Measurements from ENCODE around the gene IGSF11.

IGSF11 gene

GRCh38 chr3:118951089-118951488 lies 83.6 kb downstream of the IGSF11 start:
- H3K36me3 ChIP-seq (ENCODE audit: control insufficient read depth, insufficient read depth, low read length): no peaks in the 10 kb centered on the region
- H3K9me3 ChIP-seq (ENCODE audit: control insufficient read depth, low read length): no peaks in the 10 kb centered on the region
- no peak overlapping the region for H3K4me3 ChIP-seq (ENCODE audit: insufficient read depth, low read depth, low read length)
- H3K27me3 ChIP-seq (ENCODE audit: control insufficient read depth, insufficient read depth, low read length, poor library complexity, severe bottlenecking): no peaks in the 10 kb centered on the region
- no peak overlapping the region for H3K27ac ChIP-seq (ENCODE audit: insufficient read depth, low read depth, low read length, poor library complexity, severe bottlenecking)
- H3K4me1 ChIP-seq (ENCODE audit: control insufficient read depth, insufficient read depth, low read length): no peaks in the 10 kb centered on the region

GRCh38 chr3:118949113-118949760 lies 85.4 kb downstream of the IGSF11 start:
- no peaks in the 10 kb centered on the region for H3K9me3 ChIP-seq (ENCODE audit: control insufficient read depth, low read length)
- H3K36me3 ChIP-seq (ENCODE audit: control insufficient read depth, insufficient read depth, low read length): no peaks in the 10 kb centered on the region
- no peak overlapping the region for H3K27ac ChIP-seq (ENCODE audit: insufficient read depth, low read depth, low read length, poor library complexity, severe bottlenecking)
- H3K4me3 ChIP-seq (ENCODE audit: insufficient read depth, low read depth, low read length): no peak overlapping the region
- 79 to 93% methylated on average over 1 of the region's 1 CpG for WGBS, 2 experiments
- H3K4me1 ChIP-seq (ENCODE audit: control insufficient read depth, insufficient read depth, low read length): no peaks in the 10 kb centered on the region
- no peaks in the 10 kb centered on the region for H3K27me3 ChIP-seq (ENCODE audit: control insufficient read depth, insufficient read depth, low read length, poor library complexity, severe bottlenecking)

- no peaks in the 10 kb centered on the region for H3K27me3 ChIP-seq (ENCODE audit: control insufficient read depth, insufficient read depth, low read length, poor library complexity, severe bottlenecking)
- H3K36me3 ChIP-seq (ENCODE audit: control insufficient read depth, insufficient read depth, low read length): no peaks in the 10 kb centered on the region
- no peaks in the 10 kb centered on the region for H3K4me1 ChIP-seq (ENCODE audit: control insufficient read depth, insufficient read depth, low read length)
- no peak overlapping the region for H3K27ac ChIP-seq (ENCODE audit: insufficient read depth, low read depth, low read length, poor library complexity, severe bottlenecking)
- WGBS, 2 experiments: 97% methylated on average over 5 of the region's 5 CpGs
- no peak overlapping the region for H3K4me3 ChIP-seq (ENCODE audit: insufficient read depth, low read depth, low read length)
- H3K9me3 ChIP-seq (ENCODE audit: control insufficient read depth, low read length): no peaks in the 10 kb centered on the region
Measured at GRCh38 chr3:118948146-118948545, 86.5 kb downstream of the IGSF11 start.

DNA sequence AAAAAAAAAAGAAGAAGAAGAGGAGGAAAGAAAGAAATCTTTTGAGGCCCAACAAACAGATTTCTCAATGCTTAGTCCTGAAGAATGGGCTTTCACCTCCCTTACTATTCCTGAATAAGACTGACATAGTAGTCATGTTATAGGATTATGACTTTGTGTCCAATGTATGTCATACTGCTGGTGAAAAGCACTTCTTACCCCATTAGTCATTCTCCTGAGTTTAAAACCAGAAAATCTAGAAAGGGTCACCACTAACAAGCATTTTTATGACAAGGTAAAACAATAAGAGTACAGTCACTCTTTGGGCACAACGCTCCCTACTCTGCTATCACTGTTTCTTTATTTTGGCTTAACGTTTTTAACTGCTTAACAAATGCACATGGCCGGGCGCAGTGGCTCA lies 88.2 kb downstream of the IGSF11 start:
- 86 to 91% methylated on average over 4 of the region's 4 CpGs for WGBS, 2 experiments
- Histone ChIP-seq H3K9me3 (ENCODE audit: control insufficient read depth, low read length) (no peaks in the 10 kb centered on the region), H3K4me1 (ENCODE audit: control insufficient read depth, insufficient read depth, low read length) (peaks cover 7% of the 10 kb centered on the region), H3K36me3 (ENCODE audit: control insufficient read depth, insufficient read depth, low read length) (no peaks in the 10 kb centered on the region), H3K4me3 (ENCODE audit: insufficient read depth, low read depth, low read length) (no peak overlapping the region), H3K27ac (ENCODE audit: insufficient read depth, low read depth, low read length, poor library complexity, severe bottlenecking) (no peak overlapping the region), H3K27me3 (ENCODE audit: control insufficient read depth, insufficient read depth, low read length, poor library complexity, severe bottlenecking) (no peaks in the 10 kb centered on the region)

DNA sequence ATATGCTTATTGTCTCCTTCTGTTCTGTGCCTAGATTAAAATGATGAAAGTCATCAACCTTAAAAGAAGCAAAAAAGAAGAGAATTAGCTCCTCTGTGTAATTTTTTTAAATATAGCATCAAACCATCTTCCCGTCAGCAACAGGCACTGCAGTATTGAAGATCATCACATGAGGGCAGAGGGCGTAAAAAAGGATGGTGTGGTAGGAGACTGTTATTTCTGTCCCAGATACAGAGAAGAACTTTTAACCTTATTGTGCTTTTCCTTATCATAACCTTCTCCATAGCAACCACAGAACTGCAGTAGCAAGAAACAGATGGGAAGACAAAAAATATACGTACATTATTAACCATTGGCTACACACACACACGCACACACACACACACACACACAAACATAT lies 88.8 kb downstream of the IGSF11 start:
- 86 to 89% methylated on average over 1 to 4 of the region's 4 CpGs for WGBS, 2 experiments
- no peak overlapping the region for H3K4me3 ChIP-seq (ENCODE audit: insufficient read depth, low read depth, low read length)
- no peaks in the 10 kb centered on the region for H3K9me3 ChIP-seq (ENCODE audit: control insufficient read depth, low read length)

GRCh38 chr3:118943597-118943996 lies 91.0 kb downstream of the IGSF11 start:
- no peak overlapping the region for H3K27ac ChIP-seq (ENCODE audit: insufficient read depth, low read depth, low read length, poor library complexity, severe bottlenecking)
- H3K36me3 ChIP-seq (ENCODE audit: control insufficient read depth, insufficient read depth, low read length): no peaks in the 10 kb centered on the region
- H3K27me3 ChIP-seq (ENCODE audit: control insufficient read depth, insufficient read depth, low read length, poor library complexity, severe bottlenecking): no peaks in the 10 kb centered on the region
- H3K4me3 ChIP-seq (ENCODE audit: insufficient read depth, low read depth, low read length): no peak overlapping the region
- peaks cover 7% of the 10 kb centered on the region for H3K4me1 ChIP-seq (ENCODE audit: control insufficient read depth, insufficient read depth, low read length)
- peaks cover 2% of the 10 kb centered on the region for H3K9me3 ChIP-seq (ENCODE audit: control insufficient read depth, low read length)

More for the DNA sequence above, 88.8 kb downstream of the IGSF11 start:
- Histone ChIP-seq H3K36me3 (ENCODE audit: control insufficient read depth, insufficient read depth, low read length) (no peaks in the 10 kb centered on the region), H3K27me3 (ENCODE audit: control insufficient read depth, insufficient read depth, low read length, poor library complexity, severe bottlenecking) (no peaks in the 10 kb centered on the region), H3K4me1 (ENCODE audit: control insufficient read depth, insufficient read depth, low read length) (peaks cover 7% of the 10 kb centered on the region), H3K27ac (ENCODE audit: insufficient read depth, low read depth, low read length, poor library complexity, severe bottlenecking) (no peak overlapping the region)

DNA sequence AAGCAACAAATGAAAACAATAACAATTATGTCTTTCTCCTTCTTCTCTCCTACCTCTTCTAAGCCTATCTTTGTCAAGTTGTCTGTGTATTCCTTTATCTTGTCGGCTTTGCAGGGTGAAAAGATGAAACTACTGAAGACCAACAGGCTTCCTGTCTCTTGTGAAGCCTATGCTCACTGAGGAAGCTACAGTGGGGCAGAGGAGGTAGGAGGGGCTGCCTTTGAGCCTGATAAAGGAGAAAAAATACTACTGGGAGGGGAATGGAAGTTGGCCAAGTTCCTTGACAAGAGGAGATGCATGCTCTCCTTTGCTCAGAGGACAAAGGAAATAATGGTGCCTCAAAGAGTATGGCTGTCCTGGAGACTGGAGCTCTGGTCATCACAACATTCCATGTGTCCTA lies 92.0 kb downstream of the IGSF11 start:
- Histone ChIP-seq H3K27ac (ENCODE audit: insufficient read depth, low read depth, low read length, poor library complexity, severe bottlenecking) (no peak overlapping the region), H3K4me3 (ENCODE audit: insufficient read depth, low read depth, low read length) (no peak overlapping the region), H3K27me3 (ENCODE audit: control insufficient read depth, insufficient read depth, low read length, poor library complexity, severe bottlenecking) (no peaks in the 10 kb centered on the region), H3K36me3 (ENCODE audit: control insufficient read depth, insufficient read depth, low read length) (no peaks in the 10 kb centered on the region), H3K9me3 (ENCODE audit: control insufficient read depth, low read length) (peaks cover 2% of the 10 kb centered on the region), H3K4me1 (ENCODE audit: control insufficient read depth, insufficient read depth, low read length) (peaks cover 7% of the 10 kb centered on the region)
- WGBS, 2 experiments: 77 to 86% methylated on average over 1 of the region's 1 CpG

DNA sequence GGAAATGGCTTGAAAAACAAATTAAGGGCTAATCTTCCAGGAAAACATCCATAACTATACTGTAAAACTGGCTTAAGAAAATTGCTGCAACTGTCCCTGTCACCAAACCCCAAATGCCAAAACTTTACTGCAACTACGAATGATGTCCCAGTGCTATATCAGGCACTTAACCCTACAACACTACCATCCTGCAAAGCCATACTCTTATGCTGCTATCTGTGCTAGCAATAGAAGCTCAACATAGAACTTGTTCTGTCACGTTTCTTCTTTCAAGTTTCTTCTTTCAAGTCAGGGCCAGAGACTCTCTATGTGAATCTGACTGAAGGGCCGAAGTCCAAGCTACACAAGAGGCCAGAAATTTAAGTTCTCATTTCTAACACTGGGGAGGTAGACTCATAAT lies 92.5 kb downstream of the IGSF11 start:
- no peaks in the 10 kb centered on the region for H3K36me3 ChIP-seq (ENCODE audit: control insufficient read depth, insufficient read depth, low read length)
- no peaks in the 10 kb centered on the region for H3K27me3 ChIP-seq (ENCODE audit: control insufficient read depth, insufficient read depth, low read length, poor library complexity, severe bottlenecking)
- peaks cover 7% of the 10 kb centered on the region for H3K4me1 ChIP-seq (ENCODE audit: control insufficient read depth, insufficient read depth, low read length)
- WGBS, 2 experiments: 93 to 96% methylated on average over 3 of the region's 3 CpGs
- no peak overlapping the region for H3K4me3 ChIP-seq (ENCODE audit: insufficient read depth, low read depth, low read length)
- peaks cover 2% of the 10 kb centered on the region for H3K9me3 ChIP-seq (ENCODE audit: control insufficient read depth, low read length)
- no peak overlapping the region for H3K27ac ChIP-seq (ENCODE audit: insufficient read depth, low read depth, low read length, poor library complexity, severe bottlenecking)

DNA sequence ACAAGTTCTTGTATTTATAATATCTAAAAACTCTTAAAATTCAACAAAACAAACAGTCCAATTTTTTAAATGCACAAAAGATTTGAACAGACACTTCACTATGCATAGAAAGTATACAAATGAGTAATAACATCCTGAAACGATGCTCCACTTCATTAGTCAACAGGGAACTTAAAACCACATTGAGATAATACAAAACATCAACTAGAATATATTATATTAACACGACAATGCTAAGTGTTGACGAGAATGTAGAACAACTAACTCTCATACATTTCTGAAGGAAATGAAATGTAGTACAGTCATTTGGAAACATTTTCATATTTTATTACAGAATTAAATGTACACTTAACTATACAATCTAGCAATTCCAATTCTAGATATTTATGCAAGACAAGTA lies 93.4 kb downstream of the IGSF11 start:
- Histone ChIP-seq H3K4me1 (ENCODE audit: control insufficient read depth, insufficient read depth, low read length) (peaks cover 7% of the 10 kb centered on the region), H3K36me3 (ENCODE audit: control insufficient read depth, insufficient read depth, low read length) (no peaks in the 10 kb centered on the region), H3K9me3 (ENCODE audit: control insufficient read depth, low read length) (peaks cover 2% of the 10 kb centered on the region), H3K27ac (ENCODE audit: insufficient read depth, low read depth, low read length, poor library complexity, severe bottlenecking) (no peak overlapping the region), H3K27me3 (ENCODE audit: control insufficient read depth, insufficient read depth, low read length, poor library complexity, severe bottlenecking) (no peaks in the 10 kb centered on the region), H3K4me3 (ENCODE audit: insufficient read depth, low read depth, low read length) (no peak overlapping the region)
- 90 to 100% methylated on average over 1 to 2 of the region's 3 CpGs for WGBS, 2 experiments

DNA sequence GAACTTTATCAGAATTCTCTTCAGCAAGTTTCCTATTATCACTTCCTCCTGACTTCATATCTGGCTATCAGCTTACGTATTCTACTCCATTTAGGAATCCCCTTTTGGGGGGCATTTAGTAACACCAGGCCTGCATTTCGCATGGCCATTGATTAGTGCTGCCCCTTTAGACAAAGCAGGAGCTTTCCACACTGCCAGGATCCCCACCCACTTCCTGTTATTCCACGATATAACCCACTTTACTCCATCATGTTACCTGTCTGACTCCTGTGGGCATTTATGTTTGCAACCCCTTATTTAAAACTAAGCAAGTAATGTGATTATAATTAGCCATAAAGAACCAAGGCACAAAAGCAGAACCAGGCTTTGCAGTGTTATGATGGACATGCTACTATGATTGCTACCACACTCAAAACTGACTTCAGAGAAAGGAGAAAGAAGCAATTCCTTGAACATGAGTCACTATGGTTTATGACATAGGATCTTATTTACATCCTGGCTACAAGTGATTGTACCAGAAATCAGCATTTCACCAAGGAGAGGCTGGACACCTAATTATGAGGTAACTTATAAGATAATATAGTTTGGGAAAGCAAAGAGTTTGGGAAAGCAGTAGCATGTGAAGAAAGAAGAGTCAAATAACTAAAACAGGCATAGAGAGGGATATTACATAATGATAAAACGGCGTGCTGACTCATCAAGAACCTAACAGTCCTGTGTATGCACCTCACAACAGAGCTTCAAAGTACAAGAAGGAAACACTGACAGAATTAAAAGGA lies 96.3 kb downstream of the IGSF11 start:
- Histone ChIP-seq H3K4me3 (ENCODE audit: insufficient read depth, low read depth, low read length) (no peak overlapping the region), H3K4me1 (ENCODE audit: control insufficient read depth, insufficient read depth, low read length) (peaks cover 7% of the 10 kb centered on the region), H3K27me3 (ENCODE audit: control insufficient read depth, insufficient read depth, low read length, poor library complexity, severe bottlenecking) (no peaks in the 10 kb centered on the region), H3K9me3 (ENCODE audit: control insufficient read depth, low read length) (peaks cover 2% of the 10 kb centered on the region), H3K36me3 (ENCODE audit: control insufficient read depth, insufficient read depth, low read length) (no peaks in the 10 kb centered on the region), H3K27ac (ENCODE audit: insufficient read depth, low read depth, low read length, poor library complexity, severe bottlenecking) (no peak overlapping the region)
- WGBS, 2 experiments: 93 to 94% methylated on average over 5 of the region's 5 CpGs

Measured in ectodermal cell (in vitro differentiated cells).